ENCODE data around the gene C4A.
"Not testable (repeated sequence)": the region's sequence is repeated elsewhere in the genome, so short reads cannot be mapped to it uniquely, and the experiment has no call there.

- TF ChIP-seq CTCF (IDR thresholded peaks at IDR 0.05 in 2 of 3, conservative IDR thresholded peaks at IDR 0.05 in 1 of 3; ENCODE audit: control insufficient read depth in 2 of 3, extremely low read depth in 1 of 3, insufficient read depth in 1 of 3, low read depth in 3 of 3, low read length in 3 of 3); ZNF274 (IDR thresholded peaks at IDR 0.05; ENCODE audit: insufficient read depth, insufficient read length); TAF1 (IDR thresholded peaks at IDR 0.05; ENCODE audit: borderline replicate concordance, low read depth, low read length): not testable (repeated sequence)
Observed at GRCh38 chr6:32009537-32009936, 27.7 kb downstream of the C4A start.

Data from GM12878 (cell line).